K562 (cell line): ENCODE results near the gene OR10H5. TPM values are rescaled to one million over a fixed set of nuclear protein-coding genes. Genes with fewer than 3 reads are reported as not detected.
"Not testable (repeated sequence)": the region's sequence is repeated elsewhere in the genome, so short reads cannot be mapped to it uniquely, and the experiment has no call there.

Experiments
- ATAC-seq: fragments of 200-7000 bp; cut with Tn5 transposase; 3 replicates; pipeline ENCODE4 v1.9.1; 2020; ENCODE audit warnings: moderate library complexity
- BruUV-seq: library from RNA; stranded (reverse); fragments of 400-500 nt; replicated peaks from 2 replicates; lab custom pipeline; 2021; lab: Mats Ljungman, UMichigan
- CTCF ChIA-PET: fragments of 300-600 bp; formaldehyde crosslinking; extraction: SDS; loops from one replicate; lab custom pipeline; 2021; ENCODE audit warnings: low intra/inter-chr PET ratio; lab: Yijun Ruan, JAX
- POLR2A ChIA-PET: fragments of 300-600, 350-650 bp; sonication (Branson Sonifier 250); formaldehyde crosslinking; extraction: SDS; loops from one replicate; lab custom pipeline; 2021; ENCODE audit warnings: antibody characterized with exemption, inconsistent platforms; lab: Yijun Ruan, JAX
- DNase-seq, 4 experiments: peaks; one replicate each; pipeline versions ENCODE4 v3.0.0 to v3.0.0-alpha.2; 2011 to 2018; ENCODE audit warnings: low spot score in 3 of 4, mixed read lengths in 3 of 4; ENCODE audit errors: extremely low read depth in 1 of 4
- FAIRE-seq: peaks from 2 replicates; lab custom pipeline; 2011; peaks lifted over from hg19 to GRCh38; lab: Jason Lieb, UNC
- H2AFZ ChIP-seq: 2 replicates; pipeline ENCODE4 v1.6.0; 2011; ENCODE audit warnings: low read depth, low read length, control low read depth, inconsistent platforms
- H3K27ac ChIP-seq: fragments of 200-600 bp; 3 replicates; pipeline ENCODE4 v1.8.0; 2011; ENCODE audit warnings: low read depth, mild to moderate bottlenecking, control low read depth, inconsistent platforms, low read length, moderate library complexity, mixed read lengths; ENCODE audit errors: extremely low read depth
- H3K27me3 ChIP-seq, 2 experiments: fragments of 300-600 bp in 1 of 2; 2 replicates in 1 of 2; 3 replicates in 1 of 2; pipeline versions ENCODE4 v1.6.0 to v1.8.0; 2011; ENCODE audit warnings: inconsistent platforms in 2 of 2, low read length in 2 of 2, mild to moderate bottlenecking in 1 of 2, mixed read lengths in 1 of 2, moderate library complexity in 1 of 2; ENCODE audit not compliant: control insufficient read depth in 2 of 2, insufficient read depth in 2 of 2
- H3K36me3 ChIP-seq: fragments of 300-600 bp; 3 replicates; pipeline ENCODE4 v1.8.0; 2011; ENCODE audit warnings: mild to moderate bottlenecking, low read length, inconsistent platforms; ENCODE audit not compliant: control insufficient read depth, insufficient read depth
- H3K4me1 ChIP-seq, 2 experiments: fragments of 200-600 bp in 1 of 2; replicated peaks in 1 of 2; 2 replicates in 1 of 2; 3 replicates in 1 of 2; pipeline versions ENCODE4 v1.5.1 to v1.8.0; 2011; ENCODE audit warnings: inconsistent platforms in 2 of 2, low read length in 2 of 2, mild to moderate bottlenecking in 1 of 2, mixed read lengths in 1 of 2, moderate library complexity in 1 of 2; ENCODE audit not compliant: control insufficient read depth in 2 of 2, insufficient read depth in 2 of 2
- H3K4me2 ChIP-seq: 2 replicates; pipeline ENCODE4 v1.6.1; 2011; ENCODE audit warnings: low read length, control low read depth, inconsistent platforms, mixed read lengths; ENCODE audit not compliant: insufficient read depth
- H3K4me3 ChIP-seq: fragments of 200-600 bp; sonication (generic), shearing (Covaris generic); 2 replicates; pipeline ENCODE4 v1.5.1; 2016; ENCODE audit warnings: control low read depth, inconsistent platforms
- H3K79me2 ChIP-seq: fragments of 200-600 bp; 3 replicates; pipeline ENCODE4 v1.8.0; 2011; ENCODE audit warnings: low read length, inconsistent platforms; ENCODE audit not compliant: control insufficient read depth, insufficient read depth
- H3K9ac ChIP-seq, 2 experiments: 2 replicates each; pipeline versions ENCODE4 v1.6.0 to v1.6.1; 2011; ENCODE audit warnings: low read depth in 2 of 2, low read length in 2 of 2, control low read depth in 1 of 2, inconsistent platforms in 1 of 2, mild to moderate bottlenecking in 1 of 2, mixed read lengths in 1 of 2; ENCODE audit not compliant: insufficient read depth in 1 of 2
- H3K9me1 ChIP-seq: one replicate; pipeline ENCODE4 v1.6.0; 2011; ENCODE audit warnings: inconsistent platforms, mild to moderate bottlenecking, low read length, moderate library complexity; ENCODE audit not compliant: control insufficient read depth, insufficient read depth
- H3K9me3 ChIP-seq: replicated peaks from 2 replicates; pipeline ENCODE4 v1.5.1; 2011; ENCODE audit warnings: low read depth, low read length, inconsistent platforms; ENCODE audit not compliant: control insufficient read depth, insufficient read depth
- H4K20me1 ChIP-seq: replicated peaks from 2 replicates; pipeline ENCODE4 v1.6.1; 2011; ENCODE audit warnings: low read length, inconsistent platforms, mixed read lengths; ENCODE audit not compliant: control insufficient read depth, insufficient read depth
- CBFA2T2 ChIP-seq: fragments of 450-650 bp; conservative IDR thresholded peaks from 2 replicates; pipeline ENCODE4 v1.6.1; 2017; ENCODE audit warnings: mild to moderate bottlenecking
- DPF2 ChIP-seq: fragments of 450-650 bp; IDR thresholded peaks from 2 replicates; pipeline ENCODE4 v1.6.1; 2016
- ZBTB40 ChIP-seq, 2 experiments: fragments of 450-650 bp in 1 of 2; sonication (generic) in 1 of 2; formaldehyde crosslinking in 1 of 2; IDR thresholded peaks; 2 replicates each; pipeline versions ENCODE4 v1.7.1 to v1.9.0; 2016 to 2022; ENCODE audit warnings: inconsistent platforms in 1 of 2, mild to moderate bottlenecking in 1 of 2, missing genetic modification reagents in 1 of 2
- ZFX ChIP-seq: sonication (generic); formaldehyde crosslinking; IDR thresholded peaks from 2 replicates; pipeline ENCODE4 v1.8.0; 2022; ENCODE audit warnings: mild to moderate bottlenecking, missing genetic modification reagents, moderate library complexity
- WGBS: fragments of 100-300 bp; shearing (Covaris generic); methylation state at CpG from one replicate; pipeline ENCODE4 v1.1.6; 2016; ENCODE audit warnings: low coverage, mixed read lengths; ENCODE audit not compliant: insufficient coverage; ENCODE audit errors: missing lambda C conversion rate; 5-methylcytosine and 5-hydroxymethylcytosine counted together
- in situ Hi-C: fragments of 300-500 bp; cut with MboI; formaldehyde crosslinking; loops from 4 replicates; pipeline ENCODE4 v1.15.0; 2018; ENCODE audit warnings: inconsistent platforms, mixed read lengths
- intact Hi-C: fragments of 100-400 bp; cut with micrococcal nuclease; formaldehyde crosslinking; loops from 2 replicates; pipeline ENCODE4 v1.14.2; 2022
- polyA plus RNA-seq, 8 experiments: library from polyadenylated mRNA; depleted of rRNA in 4 of 8; stranded (reverse) in 5 of 8; unstranded in 3 of 8; fragments of >200 nt; fragmentation: Nextera tagmentation in 2 of 8; fragmentation: Illumina TruSeq in 1 of 8; extraction: Ambion mirVana in 2 of 8; extraction: Trizol in 1 of 8; gene quantifications; 2 replicates each; pipeline versions ENCODE4 v1.2.1 to v1.2.3, GENCODE V29; 2011 to 2014; ENCODE audit warnings: inconsistent platforms in 1 of 8, missing spikeins in 1 of 8
- total RNA-seq, 7 experiments: library from RNA; depleted of rRNA in 6 of 7; stranded (reverse); fragments of >200 nt in 6 of 7; fragmentation: Illumina TruSeq in 2 of 7; extraction: Trizol in 2 of 7; gene quantifications; 2 replicates each; pipeline versions ENCODE4 v1.2.1 to v1.2.3, GENCODE V29; 2011 to 2021; ENCODE audit warnings: low replicate concordance in 1 of 7

OR10H5 gene
- total and polyA plus RNA-seq, 9 of the 15 experiments (the other 6 are each of a cell fraction or from before 2014, with no cell fraction given): not detected

- peaks cover 60% of the 10 kb centered on the region for H3K36me3 ChIP-seq
- H3K4me1 ChIP-seq: peaks cover 20 to 58% of the 10 kb centered on the region in 2 experiments
- CTCF ChIA-PET, in situ Hi-C loops, intact Hi-C loops, H3K27me3 ChIP-seq, DNase-seq, H3K9me1 ChIP-seq, H3K4me3 ChIP-seq, FAIRE-seq, H4K20me1 ChIP-seq, ATAC-seq, BruUV-seq, H3K9me3 ChIP-seq, H2AFZ ChIP-seq: not testable (repeated sequence)
- H3K4me2 ChIP-seq: peak overlapping the region; percentile 88
- POLR2A ChIA-PET: interaction anchor here (0.6 to 3.9 kb wide), 4 partner anchors 9 to 425 kb away, joined by 3 to 14 read pairs (median 4); no protein-coding TSS in a partner anchor
- 75% methylated on average over 3 of the region's 3 CpGs for WGBS
- peaks cover 68% of the 10 kb centered on the region for H3K79me2 ChIP-seq
- TF ChIP-seq ZFX: 0 out of 2 replicates have a peak, but pooled peaks have one; percentile 33
- H3K27ac ChIP-seq: peak overlapping the region; percentile 99
- peak overlapping the region in 1 of 2 experiments; percentile 22; a peak in 1 of 4 replicates for H3K9ac ChIP-seq
These were observed 46.8 kb downstream of the OR10H5 start for GRCh38 chr19:15834232-15834631.

- in situ Hi-C loops; H4K20me1 ChIP-seq; H3K9me3 ChIP-seq; CTCF ChIA-PET; H3K9me1 ChIP-seq; intact Hi-C loops; H3K27me3 ChIP-seq; BruUV-seq; TF ChIP-seq ZBTB40 (CRISPR knock-in tag; IDR thresholded peaks at IDR 0.05): not testable (repeated sequence)
- WGBS: 9% methylated on average over 11 of the region's 11 CpGs
- H3K36me3 ChIP-seq: peaks cover 55% of the 10 kb centered on the region
- DNase-seq: peak in 1 of 4 experiments; percentile 64
- FAIRE-seq: peak; percentile 71
- peak overlapping the region; percentile 66 for H3K4me3 ChIP-seq
- peak overlapping the region; percentile 99 for H3K27ac ChIP-seq
- peak; percentile 2; the same call in 2 of the 3 replicates for ATAC-seq
- peak overlapping the region; percentile 87 for H3K4me2 ChIP-seq
- peaks cover 25 to 60% of the 10 kb centered on the region in 2 experiments for H3K4me1 ChIP-seq
- peaks cover 53% of the 10 kb centered on the region for H3K79me2 ChIP-seq
- H3K9ac ChIP-seq: peak overlapping the region; percentile 95 to 96
- peak overlapping the region; percentile 78 for H2AFZ ChIP-seq
- POLR2A ChIA-PET: interaction anchor here (0.6 to 3.9 kb wide), 8 partner anchors 7 to 1829 kb away, joined by 3 to 22 read pairs (median 4); no protein-coding TSS in a partner anchor
- 0 out of 2 replicates have a peak, but pooled peaks have one; percentile 44 for TF ChIP-seq ZBTB40 (IDR thresholded peaks at IDR 0.05)
- peak; percentile 19; the same call in 1 of the 2 replicates for TF ChIP-seq CBFA2T2
- TF ChIP-seq DPF2: peak; percentile 63; the same call in 1 of the 2 replicates
These were observed 48.3 kb downstream of the OR10H5 start for GRCh38 chr19:15835565-15836329.
